Measurements from ENCODE around the gene ANKRD11. TPM values are rescaled to one million over a fixed set of nuclear protein-coding genes. Genes with fewer than 3 reads are reported as not detected.
A peak's percentile ranks its signal among the peaks of the same experiment; 100 is the strongest.

The ANKRD11 gene
- polyA plus RNA-seq, 1 donor (not counting 4 experiments of a cell fraction or from before 2014, with no cell fraction given): 30.1 TPM

DNA sequence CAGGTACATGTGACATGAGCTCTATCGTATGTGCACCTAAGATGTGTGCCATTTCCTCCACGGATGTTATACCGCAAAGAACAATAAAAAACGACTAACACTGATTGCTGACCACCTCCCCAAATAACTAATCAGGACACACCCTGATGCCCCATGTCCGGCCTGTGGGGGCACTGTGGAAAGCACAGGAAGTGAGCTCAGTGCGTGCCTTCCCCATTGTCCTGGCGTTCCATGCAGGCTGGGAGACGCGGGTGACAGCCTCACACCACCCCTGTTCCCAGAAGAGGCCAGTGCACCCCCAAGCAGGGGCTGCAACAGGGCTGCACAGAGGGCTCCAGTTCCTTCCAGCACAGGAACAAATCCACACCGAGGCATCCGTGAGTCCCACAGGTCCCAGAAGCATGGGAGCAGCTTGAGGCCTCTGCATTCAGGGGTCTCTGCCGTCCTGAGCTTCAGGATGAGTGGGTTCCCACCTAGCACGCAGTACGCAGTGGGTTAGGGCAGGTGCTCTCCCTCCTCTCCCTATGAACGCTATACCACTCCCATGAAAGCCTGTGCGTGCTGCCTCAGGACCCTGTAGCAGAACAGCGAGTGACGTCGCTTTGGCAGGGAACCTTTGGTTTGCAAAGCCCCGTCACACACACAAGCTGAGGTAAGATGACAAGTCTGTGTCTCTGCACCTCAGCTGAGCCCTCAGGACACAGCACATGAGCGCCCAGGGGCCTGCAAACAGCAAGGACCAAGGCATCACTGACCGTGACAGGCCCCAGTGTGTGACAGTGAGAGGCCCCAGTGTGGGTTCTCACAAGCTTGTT lies 155.2 kb downstream of the ANKRD11 start:
- Histone ChIP-seq H3K9ac (ENCODE audit: control insufficient read depth, extremely low read depth, insufficient read depth, low read length) (no peak overlapping the region), H2AFZ (ENCODE audit: control insufficient read depth, low read length) (no peak overlapping the region), H3K9me1 (ENCODE audit: control insufficient read depth, extremely low read depth, insufficient read depth, low read length) (peaks cover 8% of the 10 kb centered on the region), H3K27ac (ENCODE audit: control insufficient read depth, insufficient read depth, low read length) (no peak overlapping the region), H3K36me3 (ENCODE audit: control insufficient read depth in 2 of 2, extremely low read depth in 1 of 2, insufficient read depth in 2 of 2, low read length in 2 of 2) (peaks cover 0 to 3% of the 10 kb centered on the region in 2 experiments), H3K79me2 (ENCODE audit: control insufficient read depth, insufficient read depth, low read length) (peaks cover 94% of the 10 kb centered on the region), H3K4me1 (ENCODE audit: control insufficient read depth, extremely low read depth, insufficient read depth, low read length) (peaks cover 21% of the 10 kb centered on the region), H3K4me3 (ENCODE audit: control insufficient read depth in 2 of 3, extremely low read depth in 1 of 3, insufficient read depth in 2 of 3, low read depth in 1 of 3, low read length in 3 of 3) (no peak overlapping the region), H4K20me1 (ENCODE audit: control insufficient read depth, extremely low read depth, insufficient read depth, low read length) (peaks cover 27% of the 10 kb centered on the region), H3K9me3 (ENCODE audit: control insufficient read depth, low read depth, low read length) (no peaks in the 10 kb centered on the region), H3K27me3 (ENCODE audit: control insufficient read depth, extremely low read depth, insufficient read depth, low read length) (no peaks in the 10 kb centered on the region), H3K4me2 (ENCODE audit: control insufficient read depth, extremely low read depth, insufficient read depth, low read depth, low read length) (no peak overlapping the region)
- dilution Hi-C loops (cut with MboI; ENCODE audit: extremely low pct_ligation_motif_present, low sequenced_read_pairs): no loop called here
- DNase-seq (ENCODE audit: low read depth, low spot score) (no peak), FAIRE-seq (no peak)
- TF ChIP-seq CTCF (optimal IDR thresholded peaks at IDR 0.05 in 1 of 3, IDR thresholded peaks at IDR 0.05 in 1 of 3, conservative IDR thresholded peaks at IDR 0.05 in 1 of 3; ENCODE audit: extremely low read depth in 1 of 3, insufficient read depth in 2 of 3, low read length in 3 of 3) (no peak), EZH2 (IDR thresholded peaks at IDR 0.05; ENCODE audit: low read length) (no peak)

GRCh38 chr16:89334461-89334860 lies 155.9 kb downstream of the ANKRD11 start:
- no peak for DNase-seq (ENCODE audit: low read depth, low spot score)
- FAIRE-seq: no peak
- H4K20me1 ChIP-seq (ENCODE audit: control insufficient read depth, extremely low read depth, insufficient read depth, low read length): peaks cover 27% of the 10 kb centered on the region
- H3K4me1 ChIP-seq (ENCODE audit: control insufficient read depth, extremely low read depth, insufficient read depth, low read length): peaks cover 27% of the 10 kb centered on the region
- H3K79me2 ChIP-seq (ENCODE audit: control insufficient read depth, insufficient read depth, low read length): peaks cover 93% of the 10 kb centered on the region
- peak overlapping the region; percentile 30 for H3K27ac ChIP-seq (ENCODE audit: control insufficient read depth, insufficient read depth, low read length)
- H2AFZ ChIP-seq (ENCODE audit: control insufficient read depth, low read length): no peak overlapping the region
- TF ChIP-seq CTCF (optimal IDR thresholded peaks at IDR 0.05 in 1 of 3, IDR thresholded peaks at IDR 0.05 in 1 of 3, conservative IDR thresholded peaks at IDR 0.05 in 1 of 3; ENCODE audit: extremely low read depth in 1 of 3, insufficient read depth in 2 of 3, low read length in 3 of 3) (no peak), EZH2 (IDR thresholded peaks at IDR 0.05; ENCODE audit: low read length) (no peak)
- H3K9me3 ChIP-seq (ENCODE audit: control insufficient read depth, low read depth, low read length): no peaks in the 10 kb centered on the region
- dilution Hi-C loops (cut with MboI; ENCODE audit: extremely low pct_ligation_motif_present, low sequenced_read_pairs): no loop called here
- H3K9me1 ChIP-seq (ENCODE audit: control insufficient read depth, extremely low read depth, insufficient read depth, low read length): peaks cover 8% of the 10 kb centered on the region
- H3K27me3 ChIP-seq (ENCODE audit: control insufficient read depth, extremely low read depth, insufficient read depth, low read length): no peaks in the 10 kb centered on the region
- H3K9ac ChIP-seq (ENCODE audit: control insufficient read depth, extremely low read depth, insufficient read depth, low read length): peak overlapping the region; percentile 7
- H3K36me3 ChIP-seq (ENCODE audit: control insufficient read depth in 2 of 2, extremely low read depth in 1 of 2, insufficient read depth in 2 of 2, low read length in 2 of 2): peaks cover 0 to 3% of the 10 kb centered on the region in 2 experiments
- no peak overlapping the region for H3K4me3 ChIP-seq (ENCODE audit: control insufficient read depth in 2 of 3, extremely low read depth in 1 of 3, insufficient read depth in 2 of 3, low read depth in 1 of 3, low read length in 3 of 3)
- peak overlapping the region; percentile 26 for H3K4me2 ChIP-seq (ENCODE audit: control insufficient read depth, extremely low read depth, insufficient read depth, low read depth, low read length)
